Activated B cell treated with CpG ODN at 0.5 μM for 24 hours (primary cell): ENCODE measurements around the gene ARL2. TPM values are rescaled to one million over a fixed set of nuclear protein-coding genes. Genes with fewer than 3 reads are reported as not detected.

Experiments used
- ATAC-seq: fragments of 200-7000 bp; cut with Tn5 transposase; one replicate; pipeline ENCODE4 v1.10.0; 2021; ENCODE audit warnings: low read depth, mild to moderate bottlenecking, moderate library complexity
- CTCF ChIA-PET: fragments of 350-600 bp; sonication (Branson Sonifier 250); formaldehyde crosslinking; loops from one replicate; lab custom pipeline; 2021; ENCODE audit warnings: antibody characterized with exemption; lab: Charles Lee
- POLR2A ChIA-PET: fragments of 350-600 bp; sonication (Branson Sonifier 250); formaldehyde crosslinking; loops from one replicate; lab custom pipeline; 2021; ENCODE audit warnings: antibody characterized with exemption; lab: Charles Lee
- DNase-seq: peaks from one replicate; pipeline ENCODE4 v3.0.0; 2022
- H3K27ac Mint-ChIP-seq: one replicate; pipeline ENCODE4 v1.8.0; 2020; ENCODE audit warnings: mixed read lengths
- H3K27me3 Mint-ChIP-seq: one replicate; pipeline ENCODE4 v1.8.0; 2021; ENCODE audit warnings: mixed read lengths
- H3K36me3 Mint-ChIP-seq: one replicate; pipeline ENCODE4 v1.8.0; 2021; ENCODE audit warnings: low read depth, mixed read lengths
- H3K4me1 Mint-ChIP-seq: one replicate; pipeline ENCODE4 v1.8.0; 2021; ENCODE audit warnings: mixed read lengths
- H3K4me3 Mint-ChIP-seq: one replicate; pipeline ENCODE4 v1.8.0; 2020; ENCODE audit warnings: mild to moderate bottlenecking, mixed read lengths
- H3K9me3 Mint-ChIP-seq: one replicate; pipeline ENCODE4 v1.8.0; 2020; ENCODE audit warnings: mixed read lengths
- intact Hi-C: fragments of 100-400 bp; cut with micrococcal nuclease; formaldehyde crosslinking; loops from one replicate; pipeline ENCODE4 v1.15.1; 2024
- total RNA-seq: library from RNA; stranded (reverse); gene quantifications from 2 replicates; pipeline ENCODE4 v1.2.3, GENCODE V29; 2022
- TF ChIP-seq, protein P1 (sequence below): fragments of 200-600 bp; IDR thresholded peaks from one replicate; pipeline ENCODE4 v1.8.0; 2022; ENCODE audit warnings: antibody characterized with exemption, mild to moderate bottlenecking

Gene ARL2
- total RNA-seq, 1 donor from 2014 or later: 65.6 TPM

DNA sequence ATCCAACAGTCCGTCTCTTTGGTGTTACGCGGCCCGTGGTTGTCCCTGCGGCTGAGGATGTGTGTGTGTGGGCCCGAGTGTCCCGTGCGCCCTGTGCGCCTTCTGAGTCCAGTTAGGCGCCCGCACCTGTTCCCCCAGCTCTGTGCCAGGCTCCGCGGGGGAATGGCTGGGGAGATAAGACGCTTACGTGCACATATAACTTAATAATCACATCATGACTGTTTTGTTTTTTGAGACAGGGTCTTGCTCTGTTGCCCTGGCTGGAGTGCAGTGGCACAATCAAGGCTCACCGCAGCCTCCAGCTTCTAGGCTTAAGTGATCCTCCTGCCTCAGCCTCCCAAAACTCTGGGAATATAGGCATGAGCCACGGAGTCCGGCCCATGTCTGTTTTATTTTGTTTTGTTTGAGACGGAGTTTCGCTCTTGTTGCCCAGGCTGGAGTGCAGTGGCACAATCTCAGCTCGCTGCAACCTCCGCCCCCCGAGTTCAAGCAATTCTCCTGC, 817 bp downstream of the ARL2 start:
- Mint-ChIP-seq H3K27me3 (no peaks in the 10 kb centered on the region), H3K4me1 (peaks cover 26% of the 10 kb centered on the region), H3K4me3 (peak overlapping the region; percentile 86), H3K27ac (peak overlapping the region; percentile 88), H3K36me3 (peaks cover 25% of the 10 kb centered on the region), H3K9me3 (no peaks in the 10 kb centered on the region)
- ChIA-PET CTCF (interaction anchor here (0.8 to 2.8 kb wide), 14 partner anchors 12 to 227 kb away, joined by 3 to 15 read pairs (median 4); partner anchors contain the start of genes ATG2A, BATF2, CDC42BPG and MEN1), POLR2A (interaction anchor here (0.6 to 2.4 kb wide), 16 partner anchors 12 to 236 kb away, joined by 3 to 13 read pairs (median 7); partner anchors contain the start of genes BATF2, PPP2R5B, SAC3D1 and SF1)
- intact Hi-C loops: loop anchor here (1.0 to 5.0 kb wide), 13 partner anchors 13 to 318 kb away; partner anchors contain the start of genes CDCA5, DPF2, EHD1 and MAJIN
- DNase-seq (no peak), ATAC-seq (no peak)
- TF ChIP-seq, protein P1, sequence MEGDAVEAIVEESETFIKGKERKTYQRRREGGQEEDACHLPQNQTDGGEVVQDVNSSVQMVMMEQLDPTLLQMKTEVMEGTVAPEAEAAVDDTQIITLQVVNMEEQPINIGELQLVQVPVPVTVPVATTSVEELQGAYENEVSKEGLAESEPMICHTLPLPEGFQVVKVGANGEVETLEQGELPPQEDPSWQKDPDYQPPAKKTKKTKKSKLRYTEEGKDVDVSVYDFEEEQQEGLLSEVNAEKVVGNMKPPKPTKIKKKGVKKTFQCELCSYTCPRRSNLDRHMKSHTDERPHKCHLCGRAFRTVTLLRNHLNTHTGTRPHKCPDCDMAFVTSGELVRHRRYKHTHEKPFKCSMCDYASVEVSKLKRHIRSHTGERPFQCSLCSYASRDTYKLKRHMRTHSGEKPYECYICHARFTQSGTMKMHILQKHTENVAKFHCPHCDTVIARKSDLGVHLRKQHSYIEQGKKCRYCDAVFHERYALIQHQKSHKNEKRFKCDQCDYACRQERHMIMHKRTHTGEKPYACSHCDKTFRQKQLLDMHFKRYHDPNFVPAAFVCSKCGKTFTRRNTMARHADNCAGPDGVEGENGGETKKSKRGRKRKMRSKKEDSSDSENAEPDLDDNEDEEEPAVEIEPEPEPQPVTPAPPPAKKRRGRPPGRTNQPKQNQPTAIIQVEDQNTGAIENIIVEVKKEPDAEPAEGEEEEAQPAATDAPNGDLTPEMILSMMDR: no peak

DNA sequence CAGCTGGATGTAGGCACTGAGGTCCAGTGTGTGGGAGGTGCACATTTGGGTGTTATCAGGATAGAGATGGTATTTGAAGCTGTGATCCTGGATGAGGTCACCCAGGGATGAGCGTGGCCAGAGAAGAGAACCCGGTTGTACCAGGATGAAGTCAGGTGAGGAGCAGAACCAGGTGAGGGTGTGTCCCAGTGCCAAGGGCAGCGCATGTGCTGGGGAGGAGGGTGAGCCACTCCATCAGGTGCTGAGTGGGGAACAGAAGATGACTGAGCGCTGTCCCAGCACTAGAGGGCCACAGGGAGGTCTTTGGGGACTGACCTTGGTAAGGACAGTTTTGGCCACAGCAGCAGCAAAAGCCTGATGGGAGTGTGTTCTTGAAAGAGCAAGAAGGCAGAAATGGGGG, 2.7 kb downstream of the ARL2 start:
- POLR2A ChIA-PET: no interaction called here
- intact Hi-C loops: no loop called here
- no peaks in the 10 kb centered on the region for H3K27me3 Mint-ChIP-seq
- TF ChIP-seq, protein P1: no peak
- no peaks in the 10 kb centered on the region for H3K9me3 Mint-ChIP-seq
- peaks cover 26% of the 10 kb centered on the region for H3K4me1 Mint-ChIP-seq
- H3K36me3 Mint-ChIP-seq: peaks cover 36% of the 10 kb centered on the region
- H3K4me3 Mint-ChIP-seq: no peak overlapping the region
- DNase-seq: no peak
- ATAC-seq: no peak
- CTCF ChIA-PET: no interaction called here
- H3K27ac Mint-ChIP-seq: no peak overlapping the region

DNA sequence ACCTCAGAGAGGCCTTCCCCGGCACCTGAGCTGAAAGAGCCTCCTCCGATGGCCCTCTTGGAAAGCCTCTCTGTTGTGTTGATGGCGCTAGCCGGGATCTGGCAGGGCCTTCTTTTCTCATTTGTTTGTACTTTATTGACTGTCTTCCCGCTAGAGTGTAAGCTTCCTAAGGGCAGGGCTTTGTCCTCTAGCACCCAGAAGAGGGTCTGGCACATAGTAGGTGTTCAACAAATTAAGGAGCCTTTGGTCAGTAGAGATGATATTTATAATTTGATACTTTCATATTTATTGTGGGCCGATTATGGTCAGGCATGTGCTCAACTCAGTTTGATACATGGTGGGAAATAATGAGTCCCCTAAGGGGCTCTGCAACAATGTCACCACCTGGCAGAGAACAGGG, 4.0 kb downstream of the ARL2 start:
- ChIA-PET CTCF (no interaction called here), POLR2A (no interaction called here)
- Mint-ChIP-seq H3K27ac (no peak overlapping the region), H3K4me3 (no peak overlapping the region), H3K4me1 (peaks cover 24% of the 10 kb centered on the region), H3K9me3 (no peaks in the 10 kb centered on the region), H3K36me3 (peaks cover 44% of the 10 kb centered on the region), H3K27me3 (no peaks in the 10 kb centered on the region)
- TF ChIP-seq, protein P1: no peak
- ATAC-seq (no peak), DNase-seq (no peak)
- intact Hi-C loops: no loop called here

DNA sequence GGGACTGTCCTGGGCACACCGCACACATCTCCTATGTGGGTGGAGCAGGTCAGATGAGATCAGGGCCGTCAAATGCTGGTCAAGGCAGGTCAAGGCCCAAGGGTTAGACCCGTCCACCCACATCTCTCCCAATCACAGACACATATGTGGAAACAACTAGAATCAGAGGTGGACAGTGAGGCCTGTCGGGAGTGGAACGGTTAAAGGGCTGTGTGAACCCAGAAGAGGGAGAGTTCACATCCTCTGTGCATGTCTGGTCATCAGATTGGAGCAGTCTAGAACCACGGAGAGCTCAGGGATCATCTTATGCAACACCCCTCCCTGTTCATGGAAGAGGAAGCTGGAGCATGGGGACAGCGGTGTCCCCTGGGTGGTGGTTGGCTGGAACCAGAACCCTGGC, 5.9 kb downstream of the ARL2 start:
- H3K27ac Mint-ChIP-seq: no peak overlapping the region
- no peak for DNase-seq
- intact Hi-C loops: no loop called here
- no peaks in the 10 kb centered on the region for H3K27me3 Mint-ChIP-seq
- ChIA-PET POLR2A (no interaction called here), CTCF (no interaction called here)
- TF ChIP-seq, protein P1: no peak
- H3K36me3 Mint-ChIP-seq: peaks cover 42% of the 10 kb centered on the region
- no peaks in the 10 kb centered on the region for H3K9me3 Mint-ChIP-seq
- H3K4me3 Mint-ChIP-seq: no peak overlapping the region
- H3K4me1 Mint-ChIP-seq: peaks cover 14% of the 10 kb centered on the region
- no peak for ATAC-seq

DNA sequence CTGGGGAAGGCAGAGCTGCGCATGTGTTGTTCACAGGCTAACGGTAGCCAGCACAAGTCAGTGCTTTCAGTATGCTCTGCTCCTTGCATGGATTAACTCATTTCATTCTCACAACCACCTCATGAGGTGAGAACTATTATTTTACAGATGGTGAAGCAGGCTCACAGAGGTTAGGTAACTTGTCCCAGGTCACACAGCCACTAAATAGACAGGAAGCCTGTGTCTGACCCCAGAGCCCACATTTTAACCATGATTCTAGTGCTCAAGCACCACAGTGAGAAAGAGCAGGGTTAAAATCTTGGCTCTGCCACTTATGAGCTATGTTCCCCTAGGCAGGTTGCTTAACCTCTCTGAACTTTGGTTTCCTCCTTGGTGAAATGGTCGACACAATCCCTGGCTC, 7.0 kb downstream of the ARL2 start:
- no peak for DNase-seq
- H3K4me3 Mint-ChIP-seq: no peak overlapping the region
- TF ChIP-seq, protein P1: no peak
- POLR2A ChIA-PET: no interaction called here
- CTCF ChIA-PET: no interaction called here
- H3K9me3 Mint-ChIP-seq: no peaks in the 10 kb centered on the region
- ATAC-seq: no peak
- peaks cover 9% of the 10 kb centered on the region for H3K4me1 Mint-ChIP-seq
- H3K27ac Mint-ChIP-seq: no peak overlapping the region
- H3K27me3 Mint-ChIP-seq: no peaks in the 10 kb centered on the region
- intact Hi-C loops: no loop called here
- peaks cover 42% of the 10 kb centered on the region for H3K36me3 Mint-ChIP-seq
